Measurements from ENCODE around the gene FBLIM1. TPM values are rescaled to one million over a fixed set of nuclear protein-coding genes. Genes with fewer than 3 reads are reported as not detected.
A peak's percentile ranks its signal among the peaks of the same experiment; 100 is the strongest.

The FBLIM1 gene
- total RNA-seq, 1 experiment from 2014 or later = 64.7 TPM

DNA sequence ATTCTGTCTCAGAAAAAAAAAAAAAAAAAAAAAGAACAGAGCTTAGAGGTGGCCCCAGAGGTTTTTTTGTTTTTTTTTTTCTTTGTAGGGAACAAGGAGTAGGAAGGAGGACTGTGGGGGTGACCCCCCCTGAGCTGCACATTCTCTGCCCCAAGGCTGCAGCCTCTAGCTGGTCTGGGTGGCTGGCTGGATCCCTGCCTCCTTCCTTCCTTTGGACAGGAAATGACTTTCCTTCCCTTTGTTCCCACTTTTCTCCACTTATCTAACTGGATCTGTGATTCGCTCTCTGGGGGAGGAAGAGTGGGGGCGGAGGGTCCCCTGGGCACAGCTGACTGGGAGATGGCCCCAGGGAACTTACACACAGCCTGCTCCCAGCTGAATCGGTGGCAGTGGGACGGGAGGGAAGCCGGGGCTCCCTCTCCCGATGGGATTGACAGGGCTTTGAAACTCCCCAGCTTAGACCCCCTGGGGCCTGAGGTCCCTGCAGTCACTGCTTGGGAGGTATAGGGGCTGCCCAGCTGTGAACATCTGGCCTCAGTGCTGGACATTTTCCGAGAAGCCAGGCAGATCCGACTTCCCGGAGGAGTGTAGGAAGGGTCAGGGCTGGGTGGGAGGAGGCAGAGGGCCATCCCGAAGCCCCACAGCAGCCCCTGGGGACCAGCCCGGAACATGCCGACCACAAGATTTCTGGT, 2.1 kb downstream of the FBLIM1 start:
- H3K9me3 ChIP-seq (ENCODE audit: control insufficient read depth, low read depth, low read length) = no peaks in the 10 kb centered on the region
- no peak overlapping the region for H4K5ac ChIP-seq (ENCODE audit: insufficient read length, low read depth, low read length)
- Mint-ChIP-seq H3K4me3 (peak overlapping the region; percentile 84 to 89), H3K27me3 (ENCODE audit: low read depth) (peaks cover 16% of the 10 kb centered on the region), H3K27ac (peak overlapping the region; percentile 67 to 93 (median 83); a peak in 3 of 7 replicates), H3K36me3 (ENCODE audit: insufficient read depth in 1 of 3, low read depth in 3 of 3) (peaks cover 25 to 28% (median 28%) of the 10 kb centered on the region in 3 experiments; a peak in 6 of 7 replicates), H3K9me3 (no peaks in the 10 kb centered on the region), H3K4me1 (peaks cover 42 to 50% of the 10 kb centered on the region in 2 experiments)
- DNase-seq = peak; percentile 54
- H3K4me2 ChIP-seq (ENCODE audit: insufficient read depth, insufficient read length, low read length) = peak overlapping the region; percentile 39
- no peak overlapping the region for H2AFZ ChIP-seq (ENCODE audit: low read length)
- no peak overlapping the region for H3T11ph ChIP-seq (ENCODE audit: low read length)
- H3K79me2 ChIP-seq (ENCODE audit: insufficient read depth, low read length) = peaks cover 21% of the 10 kb centered on the region; the same call in 1 of the 2 replicates
- H3K23ac ChIP-seq (ENCODE audit: insufficient read length, low read depth, low read length) = no peak overlapping the region
- H3K4ac ChIP-seq (ENCODE audit: low read depth, low read length) = no peak overlapping the region
- H2BK12ac ChIP-seq (ENCODE audit: insufficient read length, low read depth, low read length) = no peak overlapping the region
- H3K79me1 ChIP-seq (ENCODE audit: insufficient read depth, low read depth, low read length, poor library complexity, severe bottlenecking) = no peaks in the 10 kb centered on the region
- no peaks in the 10 kb centered on the region for H3K27me3 ChIP-seq (ENCODE audit: insufficient read depth, low read length)
- H4K91ac ChIP-seq (ENCODE audit: insufficient read length, low read depth, low read length) = no peak overlapping the region
- H3K4me1 ChIP-seq (ENCODE audit: insufficient read depth, low read length) = peaks cover 13% of the 10 kb centered on the region; the same call in 1 of the 2 replicates
- TF ChIP-seq, protein P1, sequence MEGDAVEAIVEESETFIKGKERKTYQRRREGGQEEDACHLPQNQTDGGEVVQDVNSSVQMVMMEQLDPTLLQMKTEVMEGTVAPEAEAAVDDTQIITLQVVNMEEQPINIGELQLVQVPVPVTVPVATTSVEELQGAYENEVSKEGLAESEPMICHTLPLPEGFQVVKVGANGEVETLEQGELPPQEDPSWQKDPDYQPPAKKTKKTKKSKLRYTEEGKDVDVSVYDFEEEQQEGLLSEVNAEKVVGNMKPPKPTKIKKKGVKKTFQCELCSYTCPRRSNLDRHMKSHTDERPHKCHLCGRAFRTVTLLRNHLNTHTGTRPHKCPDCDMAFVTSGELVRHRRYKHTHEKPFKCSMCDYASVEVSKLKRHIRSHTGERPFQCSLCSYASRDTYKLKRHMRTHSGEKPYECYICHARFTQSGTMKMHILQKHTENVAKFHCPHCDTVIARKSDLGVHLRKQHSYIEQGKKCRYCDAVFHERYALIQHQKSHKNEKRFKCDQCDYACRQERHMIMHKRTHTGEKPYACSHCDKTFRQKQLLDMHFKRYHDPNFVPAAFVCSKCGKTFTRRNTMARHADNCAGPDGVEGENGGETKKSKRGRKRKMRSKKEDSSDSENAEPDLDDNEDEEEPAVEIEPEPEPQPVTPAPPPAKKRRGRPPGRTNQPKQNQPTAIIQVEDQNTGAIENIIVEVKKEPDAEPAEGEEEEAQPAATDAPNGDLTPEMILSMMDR (conservative IDR thresholded peaks at IDR 0.05) = no peak
- no CpG with 5 or more reads among the region's 12 CpGs for WGBS (ENCODE audit: extremely low coverage, insufficient read length, low lambda C conversion rate)
- no peak overlapping the region for H3K9ac ChIP-seq (ENCODE audit: extremely low read depth, insufficient read length, low read length)
- no peaks in the 10 kb centered on the region for H4K20me1 ChIP-seq (ENCODE audit: control insufficient read depth, insufficient read depth, insufficient read length)
- 0 out of 2 replicates have a peak overlapping the region, but pooled peaks have one; percentile 4 for H3K14ac ChIP-seq (ENCODE audit: insufficient read depth, low read length)
- no peak overlapping the region for H2AK5ac ChIP-seq (ENCODE audit: insufficient read length, low read length)
- no peak overlapping the region for H3K56ac ChIP-seq (ENCODE audit: insufficient read length, low read depth, low read length)
- H2BK120ac ChIP-seq (ENCODE audit: low read depth, low read length, poor library complexity, severe bottlenecking) = no peak overlapping the region
- no peak overlapping the region for H2BK5ac ChIP-seq (ENCODE audit: insufficient read length, low read length)
- H3K18ac ChIP-seq (ENCODE audit: insufficient read length, low read depth, low read length) = no peak overlapping the region
- H4K8ac ChIP-seq (replicated peaks; ENCODE audit: insufficient read length, low read depth, low read length) = no peak overlapping the region
- peaks cover 14% of the 10 kb centered on the region for H3K23me2 ChIP-seq (ENCODE audit: insufficient read length, low read depth, low read length, poor library complexity, severe bottlenecking)
- H2BK15ac ChIP-seq (ENCODE audit: low read depth, low read length) = no peak overlapping the region
- no peak overlapping the region for H2BK20ac ChIP-seq (ENCODE audit: low read depth, low read length, poor library complexity, severe bottlenecking)
- H3K27ac ChIP-seq (ENCODE audit: insufficient read length, low read depth, low read length) = no peak overlapping the region
